Measurements from ENCODE around the gene BCAS3.

BCAS3 gene

DNA sequence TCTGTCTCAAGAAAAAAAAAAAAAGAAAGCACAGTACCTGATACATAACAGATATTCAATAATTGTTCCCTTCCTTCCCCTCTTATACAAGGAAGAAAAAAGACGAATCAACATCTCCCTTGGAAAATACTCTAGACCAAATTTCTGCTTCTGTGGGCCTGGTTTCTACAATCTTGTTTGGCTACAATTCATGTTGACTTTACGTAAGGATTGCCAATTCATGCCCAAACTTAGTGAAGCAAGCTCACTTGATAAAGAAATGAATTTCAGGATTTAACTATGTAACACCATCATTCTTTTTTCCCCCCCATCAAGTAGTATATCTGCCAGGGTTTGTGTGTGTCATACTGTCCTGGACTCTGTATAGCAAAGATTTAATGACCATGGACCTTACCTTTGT lies 587.7 kb downstream of the BCAS3 start:
- H3K4me3 ChIP-seq (ENCODE audit: low read length), result no peak overlapping the region
- no peak for TF ChIP-seq CTCF (IDR thresholded peaks at IDR 0.05; ENCODE audit: insufficient read depth, low read depth, low read length, missing control alignments)
- no peak for DNase-seq (ENCODE audit: low read depth)

GRCh38 chr17:61267847-61268246 lies 590.2 kb downstream of the BCAS3 start:
- H3K4me3 ChIP-seq (ENCODE audit: low read length), result no peak overlapping the region
- DNase-seq (ENCODE audit: low read depth), result no peak
- TF ChIP-seq CTCF (IDR thresholded peaks at IDR 0.05; ENCODE audit: insufficient read depth, low read depth, low read length, missing control alignments), result no peak

DNA sequence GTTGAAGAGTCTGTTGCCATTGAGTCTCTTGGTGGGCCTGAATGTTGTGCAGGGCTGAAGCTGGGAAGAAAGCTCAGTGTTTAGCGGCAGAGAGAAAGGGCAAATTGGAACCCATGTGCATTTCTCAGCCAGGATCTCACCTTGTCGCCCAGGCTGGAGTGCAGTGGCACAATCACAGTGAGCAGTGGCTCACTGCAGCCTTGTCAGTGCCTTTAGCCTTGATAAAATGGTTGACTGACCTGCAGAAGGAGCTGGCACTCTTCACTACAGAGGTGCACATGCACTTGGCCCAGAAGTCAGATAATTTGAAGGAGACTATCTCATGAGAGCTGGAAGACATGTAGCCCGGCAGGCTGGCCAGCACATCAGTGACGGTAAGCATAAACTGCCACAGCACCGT lies 597.7 kb downstream of the BCAS3 start:
- DNase-seq (ENCODE audit: low read depth), result no peak
- H3K4me3 ChIP-seq (ENCODE audit: low read length), result no peak overlapping the region
- TF ChIP-seq CTCF (IDR thresholded peaks at IDR 0.05; ENCODE audit: insufficient read depth, low read depth, low read length, missing control alignments), result no peak

- no peak for TF ChIP-seq CTCF (IDR thresholded peaks at IDR 0.05; ENCODE audit: insufficient read depth, low read depth, low read length, missing control alignments)
- H3K4me3 ChIP-seq (ENCODE audit: low read length), result no peak overlapping the region
- no peak for DNase-seq (ENCODE audit: low read depth)
These were observed 599.2 kb downstream of the BCAS3 start for GRCh38 chr17:61276806-61277205.

GRCh38 chr17:61279476-61280145 lies 602.0 kb downstream of the BCAS3 start:
- no peak for TF ChIP-seq CTCF (IDR thresholded peaks at IDR 0.05; ENCODE audit: insufficient read depth, low read depth, low read length, missing control alignments)

DNA sequence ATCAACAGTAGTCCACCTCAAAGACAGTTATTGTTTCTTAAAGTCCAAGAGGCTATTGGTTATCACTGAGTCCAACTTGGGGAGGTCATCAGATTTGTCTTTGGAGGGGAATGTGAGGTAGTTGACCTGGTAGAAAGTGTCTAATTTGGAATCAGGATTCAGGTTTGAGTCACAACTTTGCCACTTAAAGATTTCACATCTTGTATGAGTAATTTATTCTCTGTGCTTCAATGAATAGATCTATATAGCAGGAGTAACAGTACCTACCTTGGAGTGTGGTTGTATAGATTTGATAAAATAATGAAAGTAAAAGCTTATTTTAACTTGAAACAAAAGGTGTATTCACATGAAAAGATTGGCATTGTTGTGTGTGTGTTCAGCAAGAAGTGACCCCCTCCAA lies 602.7 kb downstream of the BCAS3 start:
- no peak for TF ChIP-seq CTCF (IDR thresholded peaks at IDR 0.05; ENCODE audit: insufficient read depth, low read depth, low read length, missing control alignments)
- no peak overlapping the region for H3K4me3 ChIP-seq (ENCODE audit: low read length)
- DNase-seq (ENCODE audit: low read depth), result no peak

More at GRCh38 chr17:61279476-61280145, 602.0 kb downstream of the BCAS3 start:
- DNase-seq (ENCODE audit: low read depth), result peak; percentile 22
- no peak overlapping the region for H3K4me3 ChIP-seq (ENCODE audit: low read length)

- no peak for TF ChIP-seq CTCF (IDR thresholded peaks at IDR 0.05; ENCODE audit: insufficient read depth, low read depth, low read length, missing control alignments)
- no peak for DNase-seq (ENCODE audit: low read depth)
- H3K4me3 ChIP-seq (ENCODE audit: low read length), result no peak overlapping the region
These were observed 603.2 kb downstream of the BCAS3 start for GRCh38 chr17:61280851-61281250.
